ENCODE data around the gene RASSF1. TPM values are rescaled to one million over a fixed set of nuclear protein-coding genes. Genes with fewer than 3 reads are reported as not detected.
A peak's percentile ranks its signal among the peaks of the same experiment; 100 is the strongest.

Gene RASSF1
- total and polyA plus RNA-seq, 2 of the 13 experiments (the other 11 are each of a cell fraction or from before 2014, with no cell fraction given), result 10.2 to 27.5 TPM

DNA sequence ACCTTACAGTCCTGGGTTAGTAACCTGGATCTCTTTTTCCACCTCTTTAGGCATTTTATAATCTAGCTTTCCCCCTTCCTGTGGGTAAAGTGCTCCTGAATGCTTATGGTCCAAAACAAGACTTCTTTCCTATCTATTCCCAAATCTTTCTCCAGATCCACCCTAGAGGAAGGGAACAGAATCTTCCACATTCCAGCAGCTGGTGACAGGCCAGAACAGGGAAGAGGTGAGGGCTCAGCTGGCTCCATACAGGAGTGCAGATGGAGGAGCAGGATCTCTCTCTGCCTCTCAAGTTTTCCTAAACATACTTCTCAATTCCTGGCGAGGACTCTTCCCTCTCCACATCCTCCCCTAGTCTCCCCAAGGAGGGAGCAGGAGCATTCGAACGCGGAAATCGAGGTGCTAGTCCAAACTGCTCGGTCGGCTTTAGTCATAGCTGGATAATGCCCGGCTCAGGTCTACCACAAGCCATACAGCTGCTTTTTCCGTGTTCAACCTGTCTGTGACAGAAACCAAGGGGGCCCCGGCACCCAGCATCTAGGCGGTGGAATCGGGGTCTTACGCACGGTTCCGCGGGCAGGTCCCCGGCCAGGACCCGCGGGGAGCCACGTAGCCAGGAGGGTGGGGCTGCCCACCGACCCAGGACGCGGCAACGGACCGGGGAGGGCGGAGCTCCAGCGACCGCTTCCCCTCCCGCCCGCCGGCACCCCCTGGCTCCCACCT lies 4.0 kb downstream of the RASSF1 start (continued):
- TF ChIP-seq ZNF101 (CRISPR knock-in tag; IDR thresholded peaks at IDR 0.05; ENCODE audit: borderline replicate concordance, low read depth), result 0 out of 2 replicates have a peak, but pooled peaks have one; percentile 13
- peak; percentile 38; the same call in 1 of the 2 replicates for TF ChIP-seq ZNF672 (CRISPR knock-in tag; IDR thresholded peaks at IDR 0.05)
- TF ChIP-seq NFRKB (IDR thresholded peaks at IDR 0.05), result no peak
- TF ChIP-seq ZNF567 (CRISPR knock-in tag; IDR thresholded peaks at IDR 0.05; ENCODE audit: borderline replicate concordance), result no peak
- TF ChIP-seq, protein P1, sequence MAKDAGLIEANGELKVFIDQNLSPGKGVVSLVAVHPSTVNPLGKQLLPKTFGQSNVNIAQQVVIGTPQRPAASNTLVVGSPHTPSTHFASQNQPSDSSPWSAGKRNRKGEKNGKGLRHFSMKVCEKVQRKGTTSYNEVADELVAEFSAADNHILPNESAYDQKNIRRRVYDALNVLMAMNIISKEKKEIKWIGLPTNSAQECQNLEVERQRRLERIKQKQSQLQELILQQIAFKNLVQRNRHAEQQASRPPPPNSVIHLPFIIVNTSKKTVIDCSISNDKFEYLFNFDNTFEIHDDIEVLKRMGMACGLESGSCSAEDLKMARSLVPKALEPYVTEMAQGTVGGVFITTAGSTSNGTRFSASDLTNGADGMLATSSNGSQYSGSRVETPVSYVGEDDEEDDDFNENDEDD (CRISPR knock-in tag; IDR thresholded peaks at IDR 0.05; ENCODE audit: borderline replicate concordance), result no peak
- TF ChIP-seq RNF2 (conservative IDR thresholded peaks at IDR 0.05; ENCODE audit: low read depth), result no peak
- no peak for TF ChIP-seq ZNF138 (CRISPR knock-in tag; IDR thresholded peaks at IDR 0.05; ENCODE audit: low read depth)
- TF ChIP-seq, protein P2, sequence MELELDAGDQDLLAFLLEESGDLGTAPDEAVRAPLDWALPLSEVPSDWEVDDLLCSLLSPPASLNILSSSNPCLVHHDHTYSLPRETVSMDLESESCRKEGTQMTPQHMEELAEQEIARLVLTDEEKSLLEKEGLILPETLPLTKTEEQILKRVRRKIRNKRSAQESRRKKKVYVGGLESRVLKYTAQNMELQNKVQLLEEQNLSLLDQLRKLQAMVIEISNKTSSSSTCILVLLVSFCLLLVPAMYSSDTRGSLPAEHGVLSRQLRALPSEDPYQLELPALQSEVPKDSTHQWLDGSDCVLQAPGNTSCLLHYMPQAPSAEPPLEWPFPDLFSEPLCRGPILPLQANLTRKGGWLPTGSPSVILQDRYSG (CRISPR knock-in tag; IDR thresholded peaks at IDR 0.05), result 0 out of 2 replicates have a peak, but pooled peaks have one; percentile 15
- TF ChIP-seq ZNF572 (CRISPR knock-in tag; IDR thresholded peaks at IDR 0.05), result 0 out of 2 replicates have a peak, but pooled peaks have one; percentile 70
- TF ChIP-seq ZNF589 (CRISPR knock-in tag; conservative IDR thresholded peaks at IDR 0.05), result no peak
- TF ChIP-seq TEAD3 (CRISPR knock-in tag; optimal IDR thresholded peaks at IDR 0.05; ENCODE audit: borderline replicate concordance), result peak; percentile 27
- TF ChIP-seq, protein P3, sequence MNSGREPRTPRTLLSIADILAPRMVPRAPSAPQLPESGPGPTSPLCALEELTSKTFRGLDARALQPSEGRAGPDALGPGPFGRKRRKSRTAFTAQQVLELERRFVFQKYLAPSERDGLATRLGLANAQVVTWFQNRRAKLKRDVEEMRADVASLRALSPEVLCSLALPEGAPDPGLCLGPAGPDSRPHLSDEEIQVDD (CRISPR knock-in tag; IDR thresholded peaks at IDR 0.05; ENCODE audit: borderline replicate concordance), result no peak
- TF ChIP-seq ZNF510 (CRISPR knock-in tag; IDR thresholded peaks at IDR 0.05; ENCODE audit: low read depth), result 0 out of 2 replicates have a peak, but pooled peaks have one; percentile 17
- TF ChIP-seq AGO1 (IDR thresholded peaks at IDR 0.05; ENCODE audit: low read depth, low read length, poor library complexity, severe bottlenecking), result no peak
- 0 out of 2 replicates have a peak, but pooled peaks have one; percentile 17 for TF ChIP-seq MTF1 (CRISPR knock-in tag; IDR thresholded peaks at IDR 0.05)
- TF ChIP-seq NR2C2 (CRISPR knock-in tag; IDR thresholded peaks at IDR 0.05; ENCODE audit: borderline replicate concordance), result no peak
- TF ChIP-seq ZSCAN20 (CRISPR knock-in tag; IDR thresholded peaks at IDR 0.05; ENCODE audit: borderline replicate concordance), result peak; percentile 81; the same call in 1 of the 2 replicates
- 0 out of 2 replicates have a peak, but pooled peaks have one; percentile 50 for TF ChIP-seq REXO4 (CRISPR knock-in tag; IDR thresholded peaks at IDR 0.05; ENCODE audit: borderline replicate concordance)
- no peak for TF ChIP-seq KMT2B (CRISPR knock-in tag; IDR thresholded peaks at IDR 0.05)
- TF ChIP-seq, protein P4, sequence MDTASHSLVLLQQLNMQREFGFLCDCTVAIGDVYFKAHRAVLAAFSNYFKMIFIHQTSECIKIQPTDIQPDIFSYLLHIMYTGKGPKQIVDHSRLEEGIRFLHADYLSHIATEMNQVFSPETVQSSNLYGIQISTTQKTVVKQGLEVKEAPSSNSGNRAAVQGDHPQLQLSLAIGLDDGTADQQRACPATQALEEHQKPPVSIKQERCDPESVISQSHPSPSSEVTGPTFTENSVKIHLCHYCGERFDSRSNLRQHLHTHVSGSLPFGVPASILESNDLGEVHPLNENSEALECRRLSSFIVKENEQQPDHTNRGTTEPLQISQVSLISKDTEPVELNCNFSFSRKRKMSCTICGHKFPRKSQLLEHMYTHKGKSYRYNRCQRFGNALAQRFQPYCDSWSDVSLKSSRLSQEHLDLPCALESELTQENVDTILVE (CRISPR knock-in tag; IDR thresholded peaks at IDR 0.05), result no peak
- TF ChIP-seq, protein P5, sequence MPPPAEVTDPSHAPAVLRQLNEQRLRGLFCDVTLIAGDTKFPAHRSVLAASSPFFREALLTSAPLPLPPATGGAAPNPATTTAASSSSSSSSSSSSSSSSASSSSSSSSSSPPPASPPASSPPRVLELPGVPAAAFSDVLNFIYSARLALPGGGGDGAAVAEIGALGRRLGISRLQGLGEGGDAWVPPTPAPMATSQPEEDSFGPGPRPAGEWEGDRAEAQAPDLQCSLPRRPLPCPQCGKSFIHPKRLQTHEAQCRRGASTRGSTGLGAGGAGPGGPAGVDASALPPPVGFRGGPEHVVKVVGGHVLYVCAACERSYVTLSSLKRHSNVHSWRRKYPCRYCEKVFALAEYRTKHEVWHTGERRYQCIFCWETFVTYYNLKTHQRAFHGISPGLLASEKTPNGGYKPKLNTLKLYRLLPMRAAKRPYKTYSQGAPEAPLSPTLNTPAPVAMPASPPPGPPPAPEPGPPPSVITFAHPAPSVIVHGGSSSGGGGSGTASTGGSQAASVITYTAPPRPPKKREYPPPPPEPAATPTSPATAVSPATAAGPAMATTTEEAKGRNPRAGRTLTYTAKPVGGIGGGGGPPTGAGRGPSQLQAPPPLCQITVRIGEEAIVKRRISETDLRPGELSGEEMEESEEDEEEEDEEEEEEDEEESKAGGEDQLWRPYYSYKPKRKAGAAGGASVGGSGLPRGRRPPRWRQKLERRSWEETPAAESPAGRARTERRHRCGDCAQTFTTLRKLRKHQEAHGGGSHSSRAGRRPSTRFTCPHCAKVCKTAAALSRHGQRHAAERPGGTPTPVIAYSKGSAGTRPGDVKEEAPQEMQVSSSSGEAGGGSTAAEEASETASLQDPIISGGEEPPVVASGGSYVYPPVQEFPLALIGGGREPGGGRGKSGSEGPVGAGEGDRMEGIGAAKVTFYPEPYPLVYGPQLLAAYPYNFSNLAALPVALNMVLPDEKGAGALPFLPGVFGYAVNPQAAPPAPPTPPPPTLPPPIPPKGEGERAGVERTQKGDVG (CRISPR knock-in tag; IDR thresholded peaks at IDR 0.05; ENCODE audit: borderline replicate concordance), result 0 out of 2 replicates have a peak, but pooled peaks have one; percentile 4
- no peak for TF ChIP-seq ZNF777 (CRISPR knock-in tag; IDR thresholded peaks at IDR 0.05)
